HG03460 (cell line): Measurements from ENCODE around the gene IRX4.

Experiments used
- ATAC-seq: cut with Tn5 transposase; IDR thresholded peaks from one replicate; pipeline ENCODE4 v1.9.1; 2021; ENCODE audit not compliant: unreplicated experiment

The IRX4 gene

GRCh38 chr5:1892685-1893445 is 10.1 kb upstream of the IRX4 start:
- no peak for ATAC-seq

- no peak for ATAC-seq
Measured at GRCh38 chr5:1892211-1892610, 9.5 kb upstream of the IRX4 start.

GRCh38 chr5:1891391-1891790 is 8.7 kb upstream of the IRX4 start:
- ATAC-seq: no peak

GRCh38 chr5:1890296-1890695 is 7.6 kb upstream of the IRX4 start:
- no peak for ATAC-seq

- no peak for ATAC-seq
Measured at GRCh38 chr5:1889321-1890065, 6.8 kb upstream of the IRX4 start.

GRCh38 chr5:1888541-1889251 is 6.0 kb upstream of the IRX4 start:
- no peak for ATAC-seq

- ATAC-seq: no peak
Measured at GRCh38 chr5:1887588-1888360, 5.0 kb upstream of the IRX4 start.

GRCh38 chr5:1886846-1887587 is 4.3 kb upstream of the IRX4 start:
- ATAC-seq: no peak

- ATAC-seq: no peak
Measured at GRCh38 chr5:1885868-1886845, 3.4 kb upstream of the IRX4 start.

GRCh38 chr5:1885404-1885755 is 2.7 kb upstream of the IRX4 start:
- ATAC-seq: no peak

- ATAC-seq: no peak
Measured at GRCh38 chr5:1884678-1885403, 2.1 kb upstream of the IRX4 start.

- no peak for ATAC-seq
Measured at GRCh38 chr5:1883925-1884677, 1.4 kb upstream of the IRX4 start.

GRCh38 chr5:1883120-1883924 is 597 bp upstream of the IRX4 start:
- ATAC-seq: no peak

- ATAC-seq: no peak
Measured at GRCh38 chr5:1881731-1882336, 891 bp downstream of the IRX4 start.

- no peak for ATAC-seq
Measured at GRCh38 chr5:1881098-1881572, 1.6 kb downstream of the IRX4 start.

- ATAC-seq: no peak
Measured at GRCh38 chr5:1880377-1881025, 2.2 kb downstream of the IRX4 start.
